RPMI7951 (cell line): ENCODE measurements around the gene CD151. TPM values are rescaled to one million over a fixed set of nuclear protein-coding genes. Genes with fewer than 3 reads are reported as not detected.

Experiments
- DNase-seq: peaks from one replicate; pipeline ENCODE4 v3.0.0-alpha.2; 2012; ENCODE audit warnings: low read depth
- total RNA-seq: library from RNA; depleted of rRNA; stranded (reverse); fragments of >200 nt; shearing (Covaris generic); gene quantifications from 2 replicates; pipeline ENCODE4 v1.2.3, GENCODE V29; 2014; rRNA removed

Gene CD151
- total RNA-seq = 302 and 421 TPM in 2 replicates

DNA sequence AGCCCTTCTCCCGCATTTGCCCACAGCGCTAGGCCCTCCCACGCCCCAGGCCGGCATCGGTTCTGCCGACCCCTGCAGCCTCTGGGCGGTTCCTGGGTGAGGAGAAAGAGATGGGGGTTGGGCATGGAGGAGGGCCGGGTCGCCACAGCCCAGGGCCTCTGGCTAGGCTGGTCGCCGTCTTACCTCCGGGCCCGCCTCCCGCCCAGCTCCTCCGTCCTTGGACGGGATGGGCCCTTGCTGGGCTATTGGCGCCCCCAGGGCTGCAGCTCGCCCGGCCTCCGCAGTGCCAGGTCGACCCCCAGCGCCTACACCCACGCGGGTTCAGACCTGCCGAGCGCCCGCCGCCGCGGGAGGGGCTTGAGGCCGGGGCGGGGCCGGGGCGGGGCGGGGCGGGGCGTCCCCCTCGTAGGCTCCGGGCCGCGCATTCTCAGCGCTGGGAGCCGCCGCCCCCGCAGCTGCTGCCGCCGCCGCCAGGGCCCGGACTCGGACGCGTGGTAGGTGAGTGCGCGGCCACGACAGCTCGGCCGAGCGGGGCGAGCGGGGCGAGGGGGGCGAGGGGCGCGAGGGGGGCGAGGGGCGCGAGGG lies at the start of gene CD151:
Gene CD151, plus strand, starts transcription at position 424 of the 585 bp plus-strand sequence. CDS start 3,118 bp downstream, outside the sequence.
- peak; percentile 63 for DNase-seq

DNA sequence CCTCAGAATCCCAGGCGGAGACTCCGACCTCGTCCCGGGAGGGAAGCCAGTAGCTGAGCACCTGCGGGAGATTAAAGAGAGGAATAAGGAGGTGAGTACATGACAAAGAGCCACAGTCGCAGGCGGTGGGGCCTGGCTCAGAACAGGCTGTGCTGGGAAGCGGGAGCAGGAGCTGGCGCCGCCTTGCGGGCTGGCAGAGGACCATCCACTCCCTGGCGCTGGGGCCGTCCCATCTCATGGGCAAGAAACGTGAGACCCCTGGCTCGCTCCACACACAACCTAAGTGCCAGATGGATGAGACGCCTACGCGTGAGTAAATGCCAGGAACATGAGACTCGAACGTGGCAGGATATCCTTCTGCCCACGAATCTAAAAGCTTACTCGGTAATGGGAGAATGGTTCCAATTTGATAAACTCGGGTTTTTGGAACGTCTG lies 49.2 kb upstream of the CD151 start:
- DNase-seq = no peak

DNA sequence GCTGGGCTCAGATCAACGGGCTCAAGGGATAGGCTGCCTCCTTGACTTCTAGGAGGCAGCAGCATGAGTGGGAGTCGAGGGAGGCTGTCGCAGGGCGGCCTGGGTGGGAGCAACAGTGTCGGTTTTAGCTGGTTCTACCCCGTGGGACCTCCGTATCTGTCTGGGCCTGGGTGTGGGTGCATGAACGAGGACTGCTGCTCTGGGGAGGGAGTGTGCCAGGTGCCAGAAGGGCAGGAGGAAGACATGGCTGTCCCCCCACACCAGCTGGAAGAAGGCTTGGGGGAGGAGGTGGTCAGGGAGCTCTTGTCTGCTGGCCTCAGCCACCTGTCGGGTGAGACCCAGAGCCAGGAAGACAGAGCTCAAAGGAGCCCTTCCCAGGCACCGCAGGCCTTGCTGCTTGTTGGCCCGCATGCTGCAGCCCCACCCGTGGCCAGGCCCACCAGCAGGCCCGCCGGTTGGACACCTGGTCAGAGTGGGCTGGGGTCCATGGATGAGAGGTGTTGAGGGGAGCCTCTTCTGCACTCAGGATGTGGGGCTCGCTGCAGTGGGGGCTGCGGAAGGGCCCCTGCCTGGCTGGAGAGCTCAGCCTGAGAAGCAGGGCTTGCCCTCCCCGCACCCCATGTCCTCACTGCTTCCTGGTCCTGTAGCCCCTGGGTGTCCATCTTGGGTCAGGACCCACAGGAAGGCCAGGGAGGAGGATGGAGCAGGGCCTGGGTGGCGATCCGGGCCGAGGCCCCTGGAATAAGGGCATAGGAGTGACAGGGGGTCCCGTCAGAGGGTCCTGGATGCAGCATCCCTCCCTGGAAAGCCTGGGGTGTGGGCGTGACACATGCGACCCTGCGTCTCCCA lies 46.3 kb upstream of the CD151 start:
- DNase-seq = no peak

DNA sequence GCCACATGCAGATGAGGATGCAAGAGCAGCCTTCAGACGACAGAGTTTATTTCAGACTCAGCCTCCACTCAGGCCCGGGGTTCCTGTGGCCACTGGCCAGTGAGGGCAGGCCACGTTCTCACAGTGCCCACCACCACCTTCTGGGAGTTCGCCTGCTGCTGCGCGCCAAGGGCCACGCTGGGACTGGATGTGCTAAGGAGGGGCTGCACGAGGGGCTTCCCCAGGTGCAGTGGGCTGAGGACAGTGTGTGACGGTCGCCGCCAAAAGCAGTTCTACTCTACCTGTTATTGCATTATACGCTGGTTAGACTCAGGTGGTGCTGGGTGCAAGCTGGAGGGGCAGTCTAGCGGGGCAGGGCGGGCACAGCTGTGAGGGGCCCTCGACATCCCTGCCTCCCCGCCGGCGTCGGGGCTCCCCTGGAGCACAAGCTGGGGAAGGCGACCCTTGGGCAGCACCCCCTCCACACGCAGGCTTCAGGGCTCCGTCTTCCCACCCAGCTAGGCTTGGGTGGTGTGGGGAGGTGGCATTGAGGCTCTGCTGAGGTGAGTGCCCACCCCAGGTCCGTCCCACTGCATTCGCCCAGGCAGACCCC lies 45.6 kb upstream of the CD151 start:
- no peak for DNase-seq

DNA sequence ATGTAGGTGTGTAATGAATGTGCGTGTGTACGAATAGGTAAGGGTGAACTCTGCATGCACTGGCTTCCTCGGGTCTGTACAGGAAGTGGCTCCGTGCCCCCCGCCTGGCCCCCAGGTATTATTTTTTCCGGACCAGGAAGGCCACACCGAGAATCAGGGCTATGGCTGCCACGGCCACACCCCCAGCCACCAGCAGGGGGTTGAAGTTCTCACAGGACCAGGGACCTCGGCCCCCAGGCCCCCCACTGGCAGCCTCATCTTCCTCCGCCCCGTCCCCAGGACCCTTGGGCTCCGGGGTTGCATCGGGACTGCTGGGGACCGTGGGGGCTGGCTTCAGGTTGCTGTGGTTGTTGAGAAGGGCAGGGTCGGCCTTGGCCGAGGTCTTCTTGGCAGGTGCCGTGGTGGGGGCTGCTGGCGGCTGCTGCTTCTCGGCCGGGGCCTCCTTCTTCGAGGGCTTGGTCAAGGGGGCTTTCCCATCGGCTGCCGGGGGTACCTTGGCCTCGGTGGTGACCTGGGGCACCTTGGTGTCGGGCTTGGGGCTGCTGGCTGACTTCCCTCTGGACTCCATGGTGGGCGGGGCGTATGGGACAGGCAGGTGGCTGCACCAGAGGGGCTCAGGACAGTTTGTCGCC lies 44.6 kb upstream of the CD151 start:
- DNase-seq = no peak

DNA sequence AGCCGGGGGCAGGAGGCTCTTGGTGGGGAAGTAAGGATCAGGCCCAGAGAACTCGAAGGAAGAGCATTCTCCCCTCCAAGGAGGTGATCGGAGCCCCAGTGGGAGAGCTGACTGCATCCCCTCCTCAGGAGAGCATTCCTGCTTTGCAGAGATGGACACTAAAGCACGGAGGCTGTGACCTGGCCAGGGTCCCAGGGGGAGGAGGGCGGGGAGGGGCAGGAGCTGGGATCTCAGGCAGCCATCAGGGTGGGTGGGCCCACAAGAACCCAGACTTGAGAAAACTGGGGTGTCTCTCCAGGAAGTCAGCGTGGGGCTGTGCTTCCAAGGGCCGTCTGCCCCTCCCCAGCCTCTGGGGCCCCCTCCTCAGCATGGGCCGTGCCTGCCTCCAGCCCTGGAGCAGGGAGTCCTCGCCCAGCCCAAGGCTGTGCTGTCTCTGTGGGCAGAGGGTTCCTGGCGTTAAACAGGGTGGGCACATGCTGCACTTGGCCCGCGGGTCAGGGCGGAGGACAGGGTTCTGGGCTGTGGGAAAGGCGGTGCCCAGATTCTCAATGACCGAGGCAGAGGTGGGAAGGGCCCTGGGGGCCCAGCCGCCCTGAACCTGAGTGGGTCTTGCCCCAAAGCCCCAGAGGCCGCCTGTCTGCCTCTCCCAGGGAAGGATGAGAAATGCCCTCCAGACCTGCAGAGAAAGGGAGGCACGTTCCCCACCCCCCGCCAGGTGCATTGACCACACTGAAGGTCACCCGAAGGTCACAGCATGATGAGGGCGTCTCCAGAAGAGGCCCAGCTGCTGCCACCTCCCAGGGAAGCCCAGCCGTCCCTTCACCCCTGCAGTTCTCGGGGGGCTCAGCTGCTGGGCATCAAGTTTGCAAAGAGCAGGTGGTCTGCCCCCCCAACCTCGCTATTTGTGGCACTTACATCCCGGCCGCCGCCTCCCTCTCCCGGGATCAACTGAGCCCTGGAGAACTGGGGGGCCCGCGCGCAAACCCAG lies 43.5 kb upstream of the CD151 start:
- no peak for DNase-seq

DNA sequence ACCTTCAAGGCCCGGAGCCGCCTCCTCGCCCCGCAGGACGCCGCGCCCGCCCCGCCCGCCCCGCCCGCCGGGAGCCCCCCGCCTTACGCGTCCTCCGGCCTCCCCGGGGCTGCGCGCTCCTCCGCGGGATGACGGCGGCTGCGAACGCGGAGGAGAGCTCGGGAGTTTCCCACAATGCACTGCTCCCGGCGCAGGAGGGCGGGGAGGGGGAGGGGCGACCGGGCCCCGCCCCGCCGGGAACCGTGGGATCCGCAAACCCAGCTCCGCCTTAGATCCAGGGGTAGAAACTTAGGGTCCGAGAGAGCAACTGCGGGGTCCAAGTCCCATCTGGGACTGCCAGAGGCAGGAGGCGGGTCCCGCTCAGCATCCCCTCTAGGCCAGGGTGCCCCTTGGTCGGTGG lies 42.8 kb upstream of the CD151 start, which contains the start of gene CEND1:
Gene CEND1, minus strand, starts transcription at position 148 of the 400 bp plus-strand sequence. CDS start 1,514 bp downstream, outside the sequence.
- no peak for DNase-seq

DNA sequence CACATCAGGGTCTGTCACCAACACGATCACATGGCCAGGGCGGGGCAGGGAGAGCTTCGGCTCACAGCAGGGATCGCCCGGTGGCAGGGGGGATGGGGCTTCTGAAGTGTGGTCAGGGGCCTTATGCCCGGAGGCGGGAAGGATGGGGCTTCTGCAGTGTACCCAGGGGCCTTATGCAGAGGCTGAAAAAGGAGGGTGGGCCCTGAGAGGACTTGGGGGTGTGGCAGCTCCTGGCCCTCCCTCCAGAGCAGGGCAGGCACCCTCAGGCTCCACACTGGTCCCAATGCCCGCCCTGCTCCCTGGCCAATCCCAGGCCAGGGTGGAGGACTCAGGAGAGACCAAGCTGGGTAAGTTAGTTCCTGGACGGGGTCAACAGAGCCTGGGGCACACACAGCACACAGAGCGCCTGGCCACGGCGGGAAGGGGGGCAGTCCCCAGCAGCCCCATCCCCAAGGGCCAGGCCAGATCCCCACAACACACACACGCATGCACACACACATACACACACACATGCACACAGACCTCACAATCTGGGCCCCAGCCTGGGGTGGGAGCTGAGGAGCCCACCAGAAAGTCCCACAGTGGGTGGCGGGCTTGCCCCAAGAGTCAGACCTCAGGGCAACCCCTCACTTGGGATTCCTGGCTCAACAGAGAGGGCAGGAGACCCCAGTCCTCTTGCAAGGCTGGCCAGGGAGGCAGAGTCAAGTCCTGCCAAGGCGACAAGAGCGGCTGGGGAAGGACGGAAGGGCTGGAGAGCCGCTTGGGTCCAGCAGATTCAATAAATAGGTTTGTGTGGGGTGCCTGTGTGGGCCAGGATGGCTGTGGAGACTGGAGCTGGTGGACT lies 41.8 kb upstream of the CD151 start:
- DNase-seq = no peak

DNA sequence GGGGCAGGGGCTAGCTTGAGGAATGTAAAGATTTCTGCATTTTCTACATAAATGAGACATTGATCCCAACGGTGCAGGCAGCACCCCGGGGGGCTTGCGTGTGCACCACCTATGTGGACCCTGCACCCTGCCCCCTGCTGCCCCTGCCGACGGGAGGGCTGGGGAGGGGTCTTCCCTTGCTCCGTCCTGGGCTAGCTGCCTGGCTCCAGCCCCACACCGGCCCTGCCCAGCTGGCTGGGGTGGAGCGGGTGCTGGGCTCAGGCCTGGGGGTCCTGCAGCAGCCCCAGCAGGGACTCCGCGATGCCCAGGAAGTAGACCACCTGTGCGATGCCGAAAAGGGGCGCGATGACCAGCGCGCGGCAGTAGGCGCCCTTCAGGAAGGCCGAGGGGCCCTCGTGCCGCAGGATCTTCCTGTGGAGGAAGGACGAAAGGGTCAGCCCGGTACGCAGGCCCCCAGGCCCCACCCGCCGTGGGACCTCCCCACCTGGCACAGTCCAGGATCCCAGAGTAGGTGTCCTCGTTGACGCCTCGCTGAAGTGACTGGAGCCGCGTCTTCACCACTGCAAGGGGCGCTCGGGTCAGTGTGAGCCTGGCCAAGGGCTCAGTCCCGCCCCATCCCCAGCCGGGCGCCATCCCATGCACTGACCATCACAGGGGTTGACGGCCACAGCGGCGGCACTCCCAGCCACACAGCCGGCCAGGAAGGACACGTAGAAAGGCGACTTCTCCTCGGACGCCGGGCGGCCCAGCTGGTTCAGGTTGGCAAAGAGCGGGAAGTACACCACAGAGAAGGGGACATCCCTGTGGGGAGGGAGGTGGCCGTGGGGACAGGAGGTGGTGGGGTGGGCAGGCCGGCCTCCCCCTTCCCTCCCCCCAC lies 40.9 kb upstream of the CD151 start:
- DNase-seq = no peak

DNA sequence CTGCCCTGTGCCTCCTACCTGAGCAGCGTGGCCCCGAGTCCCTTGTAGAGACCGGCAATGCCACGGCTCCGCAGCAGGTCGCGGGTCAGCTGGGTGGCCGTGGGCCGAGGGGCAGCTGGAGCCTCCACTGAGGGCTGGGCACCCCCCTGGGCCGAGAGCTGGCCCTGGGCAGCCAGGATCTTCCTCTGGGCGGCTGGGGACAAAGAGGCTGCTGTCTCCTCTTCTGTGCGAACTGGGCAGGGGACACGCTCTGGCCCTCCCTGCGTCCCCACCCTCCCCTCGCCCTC lies 40.3 kb upstream of the CD151 start:
- no peak for DNase-seq

DNA sequence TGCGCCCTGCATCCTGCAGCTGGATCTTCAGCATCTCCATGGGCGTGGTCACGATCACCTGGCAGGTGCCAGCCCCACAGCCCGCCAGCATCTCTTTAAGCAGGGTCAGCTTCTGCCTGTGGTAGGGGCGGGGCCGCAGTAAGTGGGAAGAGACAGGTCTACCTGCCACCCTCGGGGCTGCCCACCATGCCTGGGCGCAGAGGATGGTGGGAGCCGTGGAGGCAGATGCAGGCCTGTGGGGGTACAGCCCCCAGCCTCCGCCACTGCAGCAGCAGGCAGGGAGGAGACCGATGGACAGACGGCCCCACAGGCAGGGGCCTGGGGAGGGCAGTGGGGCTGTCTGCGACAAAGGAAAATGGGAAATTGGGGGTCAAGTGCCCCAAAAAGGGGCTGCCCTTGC lies 39.9 kb upstream of the CD151 start:
- no peak for DNase-seq

DNA sequence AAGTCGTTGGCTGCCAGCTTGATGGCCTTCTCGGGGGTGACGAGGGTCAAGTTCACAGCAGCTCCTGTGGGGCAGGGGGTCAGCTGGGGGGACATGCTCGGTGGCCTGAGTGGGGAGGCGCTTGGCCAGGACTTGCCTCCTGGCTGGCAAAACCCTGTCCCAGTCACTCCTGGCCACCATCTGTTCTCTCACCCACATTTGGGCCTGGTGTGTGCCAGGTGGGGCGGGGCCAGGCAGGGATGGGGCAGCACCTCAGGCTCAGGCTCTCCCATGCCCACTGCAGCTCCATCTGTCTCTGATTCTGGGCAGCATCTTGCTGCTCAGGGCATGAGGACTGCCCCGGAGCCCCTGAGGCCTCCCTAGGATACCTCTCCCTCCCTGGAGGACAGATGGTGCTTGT lies 39.2 kb upstream of the CD151 start:
- no peak for DNase-seq

DNA sequence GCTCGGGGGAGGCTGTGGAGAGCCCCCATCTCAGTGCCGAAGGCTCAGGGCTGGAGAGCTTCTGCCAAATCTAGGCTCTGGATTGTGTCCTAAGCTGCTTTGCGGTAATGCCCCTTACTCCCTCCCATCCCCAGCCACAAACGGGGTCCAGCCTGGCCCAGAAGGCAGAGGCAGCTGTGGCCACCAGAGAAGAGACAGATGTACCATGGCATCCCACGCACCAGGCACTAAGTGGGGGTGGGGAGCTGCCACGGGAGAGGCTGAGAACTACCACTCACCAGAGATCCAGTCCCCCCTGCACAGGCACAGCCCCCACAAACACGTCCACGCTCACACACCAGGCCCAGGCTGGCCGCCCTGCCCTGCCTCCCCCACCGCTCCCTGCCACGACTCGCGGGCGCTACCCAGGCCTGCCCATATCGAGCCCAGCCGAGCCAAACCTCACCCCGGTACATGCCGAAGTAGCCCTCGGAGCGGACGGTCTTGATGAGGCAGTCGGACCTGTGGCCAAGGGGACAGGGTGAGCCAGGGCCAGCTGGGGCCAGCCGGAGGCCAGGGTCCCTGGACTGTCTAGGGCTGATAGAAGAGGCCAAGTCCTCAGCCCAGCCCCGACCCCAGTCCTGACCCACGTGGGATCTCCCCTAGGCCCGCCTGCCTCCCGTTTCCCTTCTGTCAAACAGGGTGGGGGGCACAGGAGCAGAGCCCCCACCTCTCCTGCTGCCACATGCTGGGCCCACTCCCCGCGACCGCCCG lies 38.6 kb upstream of the CD151 start:
- no peak for DNase-seq

DNA sequence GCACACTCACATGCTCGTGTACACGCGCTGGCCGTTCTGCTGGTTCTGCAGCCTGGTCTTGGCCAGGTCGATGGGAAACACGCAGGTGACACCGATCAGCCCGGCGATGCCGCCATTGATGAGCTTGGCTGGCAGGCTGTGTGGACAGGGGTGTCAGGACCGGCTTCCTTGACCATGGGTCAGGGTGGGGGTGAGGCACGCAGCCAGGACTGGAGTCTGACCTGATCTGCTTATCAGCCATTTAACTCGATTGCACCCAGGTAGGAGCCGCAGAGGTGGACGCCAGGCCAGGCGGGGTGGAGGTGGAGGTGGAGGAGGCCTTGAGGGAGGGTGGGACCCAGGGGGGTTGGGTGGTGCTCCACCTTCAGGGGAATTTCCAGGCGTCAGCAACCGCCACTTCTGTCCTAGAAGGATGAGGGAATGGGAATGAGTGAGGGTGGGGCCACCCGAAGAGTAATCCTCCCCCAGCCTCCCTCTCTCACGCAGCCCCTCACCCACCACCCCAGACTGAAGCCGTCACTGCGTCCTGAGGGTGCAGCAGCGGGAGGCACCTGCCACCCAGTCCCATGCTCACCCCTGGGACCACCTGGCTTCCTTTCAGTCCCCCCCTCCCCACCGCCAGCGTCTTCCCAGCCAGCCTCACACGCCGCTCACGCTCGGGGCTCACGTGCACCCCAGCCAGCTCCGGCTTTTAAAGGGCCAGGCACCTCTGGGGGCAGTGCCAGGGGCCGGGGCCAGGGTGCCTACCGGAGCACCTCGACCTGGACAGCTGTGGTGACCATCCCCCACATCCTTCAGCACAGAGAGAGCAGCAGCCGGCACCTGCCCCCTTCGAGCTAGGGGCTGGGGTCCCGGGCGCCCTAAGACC lies 37.8 kb upstream of the CD151 start:
- DNase-seq = no peak

DNA sequence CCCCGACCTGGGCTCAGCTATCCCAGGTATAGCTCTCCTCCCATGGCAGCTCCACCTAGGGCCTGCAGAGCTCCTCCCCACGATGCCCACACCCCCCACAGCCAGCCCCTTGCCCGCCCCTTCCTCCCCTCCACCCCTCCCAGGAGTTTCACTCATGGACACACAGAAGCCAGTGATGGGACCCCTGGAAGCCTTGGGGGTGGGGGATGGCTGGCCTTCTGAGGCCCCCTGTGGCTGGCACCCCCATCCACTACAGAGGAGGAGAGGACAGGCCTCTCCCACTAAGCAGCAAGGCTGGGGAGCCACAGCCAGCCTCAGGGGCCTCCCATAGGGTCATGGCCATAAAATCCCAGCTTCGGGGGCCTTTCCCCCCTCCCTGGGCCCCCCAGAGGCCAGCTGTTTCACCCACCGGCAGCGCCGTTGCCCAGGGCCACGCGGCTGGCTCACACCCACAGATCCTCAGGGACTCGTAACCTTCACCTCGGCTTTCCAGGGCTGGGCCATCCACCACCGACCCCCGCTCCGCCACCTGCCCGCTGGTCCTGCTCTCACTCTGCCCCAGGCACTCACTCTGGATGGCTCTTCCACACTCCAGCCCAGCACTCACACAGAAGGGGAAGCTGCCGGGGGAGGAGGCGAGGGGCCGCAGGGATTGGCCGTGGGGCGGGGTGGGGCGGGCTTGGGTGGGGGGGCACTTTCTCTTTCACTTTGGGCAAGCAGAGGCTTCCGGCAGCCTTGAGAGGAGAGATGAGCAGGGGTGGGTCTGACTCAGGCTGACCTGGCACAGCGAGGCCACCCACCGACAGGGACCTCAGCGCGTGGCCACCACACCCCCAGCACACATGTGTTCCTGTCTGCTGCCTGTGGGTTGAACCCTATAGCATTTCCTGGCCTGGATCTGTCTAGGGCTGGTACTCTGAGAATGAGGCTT lies 36.9 kb upstream of the CD151 start:
- peak; percentile 88 for DNase-seq

DNA sequence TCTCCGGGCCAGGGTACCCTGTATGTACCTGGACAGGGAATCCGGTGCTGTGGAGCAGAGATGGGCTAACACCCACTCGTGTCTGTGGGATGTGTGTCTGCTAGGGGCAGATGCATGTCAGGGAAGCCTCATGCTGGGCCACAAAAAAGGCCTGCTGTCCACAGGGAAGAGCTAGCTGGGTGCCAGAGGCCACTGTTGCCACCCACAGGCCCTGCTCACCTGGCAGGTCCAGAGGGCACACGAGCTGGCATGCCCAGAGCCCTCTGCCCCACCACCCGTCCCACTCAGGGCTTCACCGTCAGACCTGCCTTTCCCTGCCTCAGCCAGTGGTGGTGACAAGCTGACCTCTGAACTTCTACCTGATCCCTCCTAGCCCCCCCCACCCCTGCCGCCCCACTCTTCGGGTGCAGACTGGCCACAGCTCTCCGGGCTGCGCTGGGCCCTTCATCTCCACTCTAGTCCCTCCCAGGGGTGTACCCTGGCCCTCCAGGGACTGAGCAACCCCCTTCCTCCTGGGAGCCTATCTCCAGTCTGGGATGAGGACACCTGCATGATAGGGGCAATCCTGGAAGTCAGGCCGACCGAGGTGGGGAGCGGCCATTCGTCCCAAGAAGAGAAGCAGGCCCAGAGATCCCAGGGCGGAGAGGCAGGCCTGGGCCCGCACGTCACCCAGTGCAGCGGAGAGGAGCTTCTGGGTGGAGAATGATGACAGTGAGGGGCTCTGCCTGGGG lies 36.0 kb upstream of the CD151 start:
- DNase-seq = no peak
